CD14-positive monocyte (primary cell): Measurements from ENCODE around the gene NMNAT1. TPM values are rescaled to one million over a fixed set of nuclear protein-coding genes. Genes with fewer than 3 reads are reported as not detected.

Experiments
- DNase-seq, 3 donors: peaks; one replicate each; pipeline ENCODE4 v3.0.0-alpha.2; 2011 to 2022
- H2AFZ ChIP-seq: 2 replicates; pipeline ENCODE4 v1.6.0; 2012; ENCODE audit warnings: mild to moderate bottlenecking, low read depth, low read length, inconsistent platforms; ENCODE audit not compliant: insufficient read depth, poor library complexity, severe bottlenecking
- H3K27ac ChIP-seq, 2 donors: 1 replicate in 1 of 2; 2 replicates in 1 of 2; pipeline ENCODE4 v1.5.1; 2012 to 2013; ENCODE audit warnings: low read length in 2 of 2, control low read depth in 1 of 2, inconsistent platforms in 1 of 2, low read depth in 1 of 2, mild to moderate bottlenecking in 1 of 2
- H3K27me3 ChIP-seq, 2 donors: one replicate each; pipeline versions ENCODE4 v1.6.0 to v1.6.1; 2011 to 2013; ENCODE audit warnings: low read length in 2 of 2; ENCODE audit not compliant: control insufficient read depth in 2 of 2, insufficient read depth in 2 of 2
- H3K36me3 ChIP-seq, 2 donors: replicated peaks in 1 of 2; 1 replicate in 1 of 2; 2 replicates in 1 of 2; pipeline versions ENCODE4 v1.5.1 to v1.6.1; 2012 to 2013; ENCODE audit warnings: low read length in 2 of 2, control low read depth in 1 of 2, inconsistent platforms in 1 of 2, mild to moderate bottlenecking in 1 of 2; ENCODE audit not compliant: insufficient read depth in 2 of 2, control insufficient read depth in 1 of 2
- H3K4me1 ChIP-seq, 2 donors: 1 replicate in 1 of 2; 2 replicates in 1 of 2; pipeline versions ENCODE4 v1.5.1 to v1.6.1; 2012 to 2013; ENCODE audit warnings: low read length in 2 of 2, control low read depth in 1 of 2, inconsistent platforms in 1 of 2, mild to moderate bottlenecking in 1 of 2, moderate library complexity in 1 of 2; ENCODE audit not compliant: insufficient read depth in 2 of 2, control insufficient read depth in 1 of 2
- H3K4me2 ChIP-seq: replicated peaks from 2 replicates; pipeline ENCODE3; 2012; ENCODE audit warnings: low read length, moderate library complexity, mild to moderate bottlenecking; ENCODE audit not compliant: poor library complexity, severe bottlenecking; ENCODE audit errors: extremely low read depth
- H3K4me3 ChIP-seq, 3 experiments: fragments of 200-600 bp in 1 of 3; sonication (generic) in 1 of 3; replicated peaks in 1 of 3; 1 replicate in 2 of 3; 2 replicates in 1 of 3; pipeline ENCODE4 v1.5.1; 2011 to 2013; ENCODE audit warnings: low read length in 3 of 3, mild to moderate bottlenecking in 3 of 3, control low read depth in 2 of 3, low read depth in 2 of 3, inconsistent platforms in 1 of 3, moderate library complexity in 1 of 3
- H3K79me2 ChIP-seq: 2 replicates; pipeline ENCODE4 v1.6.0; 2012; ENCODE audit warnings: mild to moderate bottlenecking, control low read depth, inconsistent platforms, low read length, moderate library complexity; ENCODE audit not compliant: insufficient read depth
- H3K9ac ChIP-seq: 2 replicates; pipeline ENCODE4 v1.6.0; 2017; ENCODE audit warnings: low read length, mild to moderate bottlenecking; ENCODE audit not compliant: insufficient read depth, poor library complexity, severe bottlenecking
- H3K9me3 ChIP-seq, 2 donors: replicated peaks in 1 of 2; 1 replicate in 1 of 2; 2 replicates in 1 of 2; pipeline versions ENCODE4 v1.5.1 to v1.6.1; 2012 to 2013; ENCODE audit warnings: low read length in 2 of 2, control low read depth in 1 of 2; ENCODE audit not compliant: control insufficient read depth in 1 of 2, insufficient read depth in 1 of 2
- H4K20me1 ChIP-seq: 2 replicates; pipeline ENCODE4 v1.6.0; 2012; ENCODE audit warnings: mild to moderate bottlenecking, low read length, control low read depth, moderate library complexity; ENCODE audit not compliant: insufficient read depth
- H3K27ac Mint-ChIP-seq, 7 donors: one replicate each; pipeline ENCODE4 v1.8.0; 2020; ENCODE audit warnings: mild to moderate bottlenecking in 7 of 7, mixed read lengths in 7 of 7, moderate library complexity in 6 of 7, inconsistent platforms in 2 of 7
- H3K27me3 Mint-ChIP-seq, 3 donors: one replicate each; pipeline ENCODE4 v1.8.0; 2021 to 2022; ENCODE audit warnings: low read depth in 3 of 3, mild to moderate bottlenecking in 3 of 3, mixed read lengths in 3 of 3, moderate library complexity in 3 of 3, inconsistent platforms in 1 of 3
- H3K36me3 Mint-ChIP-seq, 2 donors: one replicate each; pipeline ENCODE4 v1.8.0; 2020; ENCODE audit warnings: mixed read lengths in 2 of 2, inconsistent platforms in 1 of 2, mild to moderate bottlenecking in 1 of 2
- H3K4me1 Mint-ChIP-seq: one replicate; pipeline ENCODE4 v1.8.0; 2020; ENCODE audit warnings: mild to moderate bottlenecking, mixed read lengths
- H3K4me3 Mint-ChIP-seq, 2 donors: one replicate each; pipeline ENCODE4 v1.8.0; 2020; ENCODE audit warnings: mild to moderate bottlenecking in 2 of 2, mixed read lengths in 2 of 2, moderate library complexity in 1 of 2
- H3K9me3 Mint-ChIP-seq, 7 donors: one replicate each; pipeline ENCODE4 v1.8.0; 2020 to 2022; ENCODE audit warnings: mixed read lengths in 7 of 7, mild to moderate bottlenecking in 6 of 7, moderate library complexity in 6 of 7, inconsistent platforms in 2 of 7
- WGBS: methylation state at CpG from one replicate; pipeline ENCODE4 v1.1.5; 2013; ENCODE audit warnings: missing lambda C conversion rate; ENCODE audit not compliant: insufficient coverage; 5-methylcytosine and 5-hydroxymethylcytosine counted together
- intact Hi-C, 2 donors: fragments of 100-400 bp; cut with micrococcal nuclease; formaldehyde crosslinking; loops; one replicate each; pipeline versions ENCODE4 v1.15.0 to v1.15.1; 2023
- polyA plus RNA-seq, 3 donors: library from polyadenylated mRNA; depleted of rRNA in 1 of 3; unstranded in 2 of 3; stranded (reverse) in 1 of 3; fragments of 300-500 nt in 2 of 3; fragments of >200 nt in 1 of 3; fragmentation: Illumina TruSeq in 2 of 3; gene quantifications; 1 replicate in 2 of 3; 2 replicates in 1 of 3; pipeline ENCODE4 v1.2.3, GENCODE V29; 2012 to 2021
- TF ChIP-seq, protein P1 (sequence below): fragments of 200-600 bp; IDR thresholded peaks from one replicate; pipeline ENCODE4 v1.8.0; 2022; ENCODE audit warnings: antibody characterized with exemption, mild to moderate bottlenecking

Gene NMNAT1
- polyA plus RNA-seq, 3 donors, result 6.8 to 9.9 (median 7.1) TPM

DNA sequence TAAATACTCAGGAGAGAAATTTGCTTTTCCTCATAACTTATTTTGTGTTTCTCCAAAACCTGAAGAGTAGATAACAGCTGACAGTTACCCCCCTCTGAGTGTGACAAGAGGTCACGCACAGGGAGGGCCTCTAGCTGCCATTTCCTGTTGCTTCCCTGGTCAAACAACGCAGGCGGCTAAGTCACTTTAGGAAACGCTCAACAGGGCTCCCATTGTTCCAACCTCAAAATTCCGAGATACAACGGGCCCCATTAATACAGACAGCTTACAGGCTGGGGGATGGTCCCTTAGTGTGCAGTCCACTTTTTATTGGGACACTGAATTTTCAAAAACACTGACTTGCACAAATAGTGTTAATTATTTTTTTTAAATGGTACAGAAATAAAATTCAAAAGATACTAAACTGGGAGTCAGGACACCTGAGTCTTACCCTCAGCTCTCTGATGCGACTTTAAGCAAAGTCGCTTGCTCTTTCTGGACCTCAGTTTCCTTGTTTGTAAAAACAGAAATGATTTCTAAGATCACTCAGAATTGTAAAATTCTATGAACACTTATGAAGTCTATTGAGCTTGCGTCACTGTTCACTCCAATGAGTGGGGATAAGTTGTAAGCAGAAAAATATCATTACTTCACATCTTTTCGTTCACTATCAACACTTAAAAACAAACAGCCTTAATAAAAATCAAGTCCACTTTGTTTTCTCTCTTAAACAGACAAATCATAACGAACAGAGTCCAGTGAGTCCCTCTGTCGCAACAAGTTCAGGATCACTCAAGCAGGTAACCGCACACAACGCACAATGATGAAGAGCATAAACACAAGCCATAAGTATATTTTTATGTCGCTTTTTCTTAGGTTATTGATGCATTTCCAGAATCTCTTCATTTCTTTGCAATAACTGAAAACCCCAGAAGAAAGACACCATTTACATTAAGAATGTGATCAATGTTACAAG, 13.6 kb upstream of the NMNAT1 start:
- no peaks in the 10 kb centered on the region for H3K27me3 Mint-ChIP-seq
- Histone ChIP-seq H3K9ac (no peak overlapping the region), H2AFZ (no peak overlapping the region), H3K36me3 (peaks cover 34 to 53% of the 10 kb centered on the region in 2 donors), H4K20me1 (no peaks in the 10 kb centered on the region), H3K27me3 (no peaks in the 10 kb centered on the region), H3K4me3 (no peak overlapping the region), H3K79me2 (no peaks in the 10 kb centered on the region), H3K4me2 (no peak overlapping the region), H3K9me3 (no peaks in the 10 kb centered on the region), H3K27ac (no peak overlapping the region), H3K4me1 (no peaks in the 10 kb centered on the region)
- WGBS, result 95% methylated on average over 13 of the region's 15 CpGs
- intact Hi-C loops, result no loop called here
- TF ChIP-seq, protein P1, sequence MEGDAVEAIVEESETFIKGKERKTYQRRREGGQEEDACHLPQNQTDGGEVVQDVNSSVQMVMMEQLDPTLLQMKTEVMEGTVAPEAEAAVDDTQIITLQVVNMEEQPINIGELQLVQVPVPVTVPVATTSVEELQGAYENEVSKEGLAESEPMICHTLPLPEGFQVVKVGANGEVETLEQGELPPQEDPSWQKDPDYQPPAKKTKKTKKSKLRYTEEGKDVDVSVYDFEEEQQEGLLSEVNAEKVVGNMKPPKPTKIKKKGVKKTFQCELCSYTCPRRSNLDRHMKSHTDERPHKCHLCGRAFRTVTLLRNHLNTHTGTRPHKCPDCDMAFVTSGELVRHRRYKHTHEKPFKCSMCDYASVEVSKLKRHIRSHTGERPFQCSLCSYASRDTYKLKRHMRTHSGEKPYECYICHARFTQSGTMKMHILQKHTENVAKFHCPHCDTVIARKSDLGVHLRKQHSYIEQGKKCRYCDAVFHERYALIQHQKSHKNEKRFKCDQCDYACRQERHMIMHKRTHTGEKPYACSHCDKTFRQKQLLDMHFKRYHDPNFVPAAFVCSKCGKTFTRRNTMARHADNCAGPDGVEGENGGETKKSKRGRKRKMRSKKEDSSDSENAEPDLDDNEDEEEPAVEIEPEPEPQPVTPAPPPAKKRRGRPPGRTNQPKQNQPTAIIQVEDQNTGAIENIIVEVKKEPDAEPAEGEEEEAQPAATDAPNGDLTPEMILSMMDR, result no peak
- H3K36me3 Mint-ChIP-seq, result peaks cover 40 to 67% of the 10 kb centered on the region in 2 donors
- peaks cover 0 to 2% (median 0%) of the 10 kb centered on the region in 7 donors for H3K9me3 Mint-ChIP-seq
- no peak for DNase-seq
- peaks cover 2% of the 10 kb centered on the region for H3K4me1 Mint-ChIP-seq
- H3K4me3 Mint-ChIP-seq, result no peak overlapping the region
- H3K27ac Mint-ChIP-seq, result peak overlapping the region in 1 of 7 donors; percentile 35

DNA sequence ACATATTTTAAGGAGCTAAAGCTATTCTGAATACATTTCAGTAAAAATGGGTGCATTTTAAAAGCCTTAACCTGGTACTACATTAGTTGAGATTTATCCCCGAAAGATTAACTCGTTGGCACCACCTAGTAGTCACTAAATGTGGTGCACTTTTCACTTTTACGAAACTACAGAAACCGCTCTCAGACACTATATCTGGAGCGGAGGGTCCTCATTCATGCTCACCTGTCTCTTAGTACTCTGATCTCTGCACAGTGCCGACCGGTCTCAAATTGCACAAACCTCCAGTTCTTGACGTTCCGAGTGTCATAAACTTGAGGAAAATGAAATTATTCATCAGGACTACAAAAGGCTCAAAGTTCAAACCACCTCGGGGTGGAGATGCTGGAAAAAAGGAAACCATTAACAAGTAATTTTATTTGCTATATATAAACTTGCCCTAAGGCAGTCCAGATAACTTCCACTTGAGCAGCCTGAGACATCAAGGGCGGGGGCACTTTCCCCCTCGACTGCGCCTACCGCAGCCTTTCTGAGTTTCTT, 806 bp upstream of the NMNAT1 start:
- H3K4me2 ChIP-seq, result peak overlapping the region; percentile 99
- H3K79me2 ChIP-seq, result peaks cover 53% of the 10 kb centered on the region
- Mint-ChIP-seq H3K36me3 (peaks cover 20 to 43% of the 10 kb centered on the region in 2 donors), H3K4me3 (peak overlapping the region; percentile 96 to 98), H3K4me1 (peaks cover 22% of the 10 kb centered on the region), H3K9me3 (peaks cover 0 to 3% (median 0%) of the 10 kb centered on the region in 7 donors), H3K27me3 (peaks cover 0 to 4% (median 0%) of the 10 kb centered on the region in 3 donors), H3K27ac (peak overlapping the region; percentile 96 to 100 (median 97))
- intact Hi-C loops, result loop anchor here (2.0 to 10.0 kb wide), 5 partner anchors 32 to 90 kb away; partner anchors contain the start of genes UBE4B (in 2 of the 2), CTNNBIP1 (in 1 of the 2) and RBP7 (in 1 of the 2)
- peak overlapping the region; percentile 82 for H3K9ac ChIP-seq
- H3K4me3 ChIP-seq, result peak overlapping the region; percentile 83 to 96 (median 96)
- 0% methylated on average over 5 of the region's 14 CpGs for WGBS
- H4K20me1 ChIP-seq, result no peaks in the 10 kb centered on the region
- H3K9me3 ChIP-seq, result no peaks in the 10 kb centered on the region
- peak; percentile 19 to 55 (median 38) for DNase-seq
- H3K36me3 ChIP-seq, result peaks cover 3 to 27% of the 10 kb centered on the region in 2 donors
- H3K4me1 ChIP-seq, result peaks cover 16 to 23% of the 10 kb centered on the region in 2 donors
- H3K27ac ChIP-seq, result peak overlapping the region; percentile 85 to 95
- H3K27me3 ChIP-seq, result no peaks in the 10 kb centered on the region
- H2AFZ ChIP-seq, result peak overlapping the region; percentile 98
- TF ChIP-seq, protein P1, result peak; percentile 65
